Effector CD4-positive, alpha-beta T cell (primary cell): ENCODE measurements around the gene DCUN1D2.
"Not testable (repeated sequence)": the region's sequence is repeated elsewhere in the genome, so short reads cannot be mapped to it uniquely, and the experiment has no call there.

Experiments
- DNase-seq: peaks from one replicate; pipeline ENCODE4 v3.0.0-alpha.2; 2020

The DCUN1D2 gene

GRCh38 chr13:113460599-113460998 lies 29.9 kb downstream of the DCUN1D2 start:
- DNase-seq: no peak

- no peak for DNase-seq
Observed at GRCh38 chr13:113460064-113460555, 30.4 kb downstream of the DCUN1D2 start.

DNA sequence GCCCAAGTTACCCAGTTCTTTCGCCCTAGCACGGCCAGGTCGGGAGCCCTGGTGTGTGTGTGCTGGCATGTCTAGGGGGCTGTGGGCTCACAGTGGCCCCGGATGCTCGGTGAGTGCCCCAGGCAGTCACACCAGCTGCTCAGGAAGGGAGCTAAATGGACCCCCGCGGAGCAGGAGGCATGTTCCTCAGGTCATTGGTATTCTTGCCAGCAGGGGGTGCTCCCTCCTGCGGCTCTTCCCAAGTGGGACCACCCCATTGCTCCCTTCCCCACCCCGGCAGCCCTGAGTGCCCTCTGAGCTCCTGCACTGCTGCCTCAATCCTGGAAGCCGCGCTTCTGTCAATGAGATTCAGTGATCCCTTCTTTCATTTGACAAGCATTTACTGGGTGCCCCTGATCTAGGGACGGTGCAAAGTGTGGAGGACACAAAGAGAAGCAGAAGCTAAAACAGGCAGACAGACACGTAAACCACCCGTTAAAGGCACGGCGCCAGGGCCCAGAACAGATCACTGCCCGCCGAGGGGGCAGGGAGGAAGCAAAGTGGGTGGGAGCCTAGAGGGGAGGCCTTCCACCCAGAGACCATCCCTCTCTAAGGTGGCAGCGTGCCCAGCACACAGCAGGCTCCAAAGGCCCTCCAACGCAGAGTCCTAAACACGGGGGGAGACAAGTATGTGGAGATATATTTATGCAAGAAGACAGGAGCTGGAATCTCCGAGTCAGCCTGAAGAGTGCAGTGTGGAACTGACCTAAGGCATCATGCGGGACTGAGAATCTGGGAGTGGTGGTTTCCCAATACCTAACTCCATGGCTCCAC lies 32.1 kb downstream of the DCUN1D2 start:
- no peak for DNase-seq

DNA sequence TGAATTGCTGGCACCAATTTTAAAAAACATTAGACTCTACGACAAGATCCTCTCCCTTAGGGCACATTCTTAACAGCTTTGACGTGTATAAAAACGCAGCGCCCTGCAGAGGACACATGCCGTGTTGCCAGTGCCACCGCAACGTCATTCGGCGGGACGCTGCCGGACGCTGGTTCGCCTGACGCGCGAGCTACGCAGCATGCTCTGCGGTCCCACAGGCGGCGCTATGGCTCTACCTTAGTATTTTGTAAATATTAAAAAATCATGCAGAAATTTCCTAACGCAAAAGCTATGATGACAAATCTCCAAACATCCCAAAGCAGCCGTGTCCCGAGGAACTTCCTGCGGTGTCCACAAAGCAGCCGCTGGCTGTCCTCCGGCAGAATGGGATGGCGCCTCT lies 33.0 kb downstream of the DCUN1D2 start:
- DNase-seq: no peak

GRCh38 chr13:113456116-113456702 lies 34.3 kb downstream of the DCUN1D2 start:
- no peak for DNase-seq

DNA sequence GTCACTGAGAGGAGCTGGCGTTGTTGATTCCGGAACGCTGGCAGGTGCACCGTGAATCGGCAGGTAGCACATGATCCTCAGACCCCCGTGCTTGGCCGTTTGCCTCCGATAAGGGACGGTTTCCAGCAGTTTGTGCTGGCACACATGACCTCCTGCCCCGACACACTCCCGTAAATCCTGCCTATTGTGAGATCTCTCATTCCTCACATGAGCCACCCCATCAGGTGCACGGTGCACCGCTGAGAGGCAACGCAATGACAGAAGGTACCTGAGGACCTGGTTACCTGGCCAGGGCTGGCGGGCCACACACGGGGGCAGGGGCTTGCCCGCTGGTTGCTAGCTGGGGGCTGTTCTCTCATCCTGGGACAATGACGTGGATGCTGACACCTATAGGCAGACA lies 35.1 kb downstream of the DCUN1D2 start:
- DNase-seq: no peak

DNA sequence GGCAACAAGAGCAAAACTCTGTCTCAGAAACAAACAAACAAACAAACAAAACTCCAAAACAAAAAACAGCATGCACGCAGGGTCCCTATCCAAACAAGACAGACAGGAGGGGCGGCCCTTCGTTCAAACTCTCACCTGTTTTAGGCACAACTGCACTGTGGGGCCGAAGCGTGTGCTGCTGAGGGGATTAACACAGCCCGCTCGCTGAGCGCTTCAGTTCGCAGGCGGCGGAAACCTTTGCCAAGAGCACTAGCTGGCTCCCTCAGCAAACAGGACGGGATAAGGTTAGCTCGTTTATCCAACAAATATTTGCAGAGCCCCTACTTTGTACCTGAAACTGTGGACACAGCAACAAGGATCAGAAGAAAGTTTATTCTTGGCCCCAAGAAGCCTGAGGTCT lies 35.6 kb downstream of the DCUN1D2 start:
- no peak for DNase-seq

DNA sequence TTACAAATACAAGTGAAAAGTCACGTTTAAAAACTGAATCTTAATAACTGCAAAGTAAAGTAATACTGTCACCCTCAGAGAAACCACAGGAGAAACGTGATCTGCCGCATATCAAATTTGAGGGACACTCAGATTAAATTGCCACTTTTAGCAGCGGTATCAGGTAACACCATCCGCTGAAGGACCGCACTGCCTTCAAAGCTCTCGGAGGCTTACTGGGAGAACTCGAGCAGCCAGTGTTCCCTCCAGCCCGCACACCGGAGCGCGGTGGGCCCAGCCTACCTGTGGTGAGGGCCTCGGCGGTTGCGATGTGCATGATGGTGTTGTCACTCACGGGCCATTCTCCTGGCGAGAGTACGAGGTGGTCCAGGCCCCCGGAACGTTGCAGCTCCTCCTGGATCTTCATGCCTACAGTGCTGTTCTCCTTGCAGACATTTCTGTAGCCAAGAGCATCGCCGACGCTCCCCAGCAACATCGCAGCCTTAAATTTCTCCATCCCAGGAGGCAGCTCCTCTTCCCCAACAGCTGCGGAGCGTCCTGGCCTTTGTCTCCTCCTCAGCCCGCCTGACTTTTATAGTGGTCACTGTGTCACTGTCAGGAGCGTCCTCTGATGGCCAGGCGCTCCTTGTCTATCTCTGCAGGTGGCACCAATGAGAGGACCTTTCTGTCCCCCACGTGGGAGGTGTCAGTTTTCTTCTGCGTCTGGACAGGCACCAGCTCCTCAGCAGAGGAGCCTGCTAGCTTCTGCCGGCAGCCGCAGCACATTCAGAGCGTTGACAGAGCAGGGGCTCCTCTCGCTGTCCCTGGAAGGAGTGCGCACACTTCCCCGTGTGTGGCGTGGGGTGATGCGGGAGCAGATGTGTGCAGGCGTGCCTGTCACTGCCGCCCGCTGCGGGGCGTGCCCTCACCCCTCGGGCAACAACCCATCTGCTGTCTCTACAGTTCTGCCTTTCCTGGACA lies 37.3 kb downstream of the DCUN1D2 start, which contains the start of gene ADPRHL1:
Gene ADPRHL1, minus strand, starts transcription at position 547 of the 960 bp plus-strand sequence. Its CDS starts 51 bp downstream, at position 496.
- no peak for DNase-seq

DNA sequence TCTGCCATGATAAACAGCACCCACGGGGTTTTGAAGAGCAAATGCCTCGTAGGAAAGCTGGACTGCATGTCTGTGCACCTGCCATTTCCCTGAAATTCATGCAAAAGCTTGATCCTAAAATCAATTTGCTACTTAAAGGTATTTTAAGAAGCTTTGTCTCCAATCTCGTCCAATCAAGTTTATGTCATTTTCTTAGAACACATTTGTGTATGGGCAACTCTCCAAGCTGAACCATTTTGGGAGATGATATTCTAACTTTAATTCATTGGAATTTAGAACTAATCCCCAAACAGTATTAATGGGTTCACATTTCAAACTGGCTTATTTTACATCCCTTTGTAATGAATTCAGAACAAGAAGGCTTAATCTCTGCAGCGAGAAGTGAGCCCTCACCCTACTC lies 38.0 kb downstream of the DCUN1D2 start:
- no peak for DNase-seq

DNA sequence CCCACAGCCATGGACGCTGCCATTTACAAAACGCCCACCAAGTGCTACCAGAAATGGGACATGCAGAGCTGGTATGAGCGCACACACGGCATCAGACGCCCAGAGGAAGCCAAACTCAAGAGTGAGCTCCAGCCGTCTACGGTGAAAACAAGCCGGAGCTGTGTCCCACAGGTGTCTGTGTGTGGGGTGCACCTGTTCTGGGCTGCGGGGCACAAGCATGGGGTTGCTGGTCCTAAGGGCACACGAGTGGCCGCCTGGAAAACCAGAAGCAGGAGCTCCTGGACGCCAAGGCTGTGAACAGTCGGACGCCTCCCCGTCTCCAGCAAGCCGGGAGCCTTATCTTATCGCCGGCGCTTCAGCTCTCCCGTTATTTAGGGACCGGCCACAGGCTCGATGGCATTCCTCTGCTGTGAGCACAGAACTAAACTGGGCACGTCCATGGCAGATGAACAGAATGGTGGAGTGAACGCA lies 38.5 kb downstream of the DCUN1D2 start:
- no peak for DNase-seq

- not testable (repeated sequence) for DNase-seq
Observed at GRCh38 chr13:113450861-113451620, 39.5 kb downstream of the DCUN1D2 start.

GRCh38 chr13:113450348-113450744 lies 40.2 kb downstream of the DCUN1D2 start:
- DNase-seq: not testable (repeated sequence)

DNA sequence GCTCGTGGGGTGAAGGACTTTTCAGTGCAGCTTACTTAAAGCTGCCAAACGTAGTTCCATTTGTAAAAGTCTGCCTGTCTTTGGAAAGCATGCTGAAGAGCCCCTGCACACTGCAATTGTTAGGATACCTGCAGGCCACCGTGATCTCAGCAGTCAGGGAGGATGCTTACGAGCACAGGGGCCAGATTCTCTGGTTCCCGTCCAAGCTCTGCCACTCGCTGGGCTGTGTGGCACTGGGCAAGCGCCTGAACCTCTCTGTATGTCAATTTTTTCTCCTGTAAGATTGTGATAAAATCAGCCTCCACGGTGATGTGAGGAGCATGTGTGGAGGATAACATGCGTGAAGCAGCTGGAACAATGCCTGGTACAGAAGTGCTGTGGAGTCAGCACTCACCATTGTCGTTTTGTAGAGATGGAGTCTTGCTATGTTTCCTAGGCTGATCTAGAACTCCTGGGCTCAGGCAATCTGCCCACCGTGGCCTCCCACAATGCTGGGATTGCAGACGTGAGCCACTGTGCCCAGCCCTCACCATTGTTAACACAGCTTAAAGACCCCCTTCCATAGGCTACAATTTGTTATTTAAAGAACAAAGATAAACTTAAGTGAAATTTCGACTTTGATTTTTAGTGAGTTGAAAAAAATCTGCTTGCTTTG lies 40.7 kb downstream of the DCUN1D2 start:
- no peak for DNase-seq

- DNase-seq: peak; percentile 15
Observed at GRCh38 chr13:113448885-113449692, 41.4 kb downstream of the DCUN1D2 start.

GRCh38 chr13:113448545-113448884 lies 42.0 kb downstream of the DCUN1D2 start:
- DNase-seq: no peak

- no peak for DNase-seq
Observed at GRCh38 chr13:113447596-113447995, 42.9 kb downstream of the DCUN1D2 start.

DNA sequence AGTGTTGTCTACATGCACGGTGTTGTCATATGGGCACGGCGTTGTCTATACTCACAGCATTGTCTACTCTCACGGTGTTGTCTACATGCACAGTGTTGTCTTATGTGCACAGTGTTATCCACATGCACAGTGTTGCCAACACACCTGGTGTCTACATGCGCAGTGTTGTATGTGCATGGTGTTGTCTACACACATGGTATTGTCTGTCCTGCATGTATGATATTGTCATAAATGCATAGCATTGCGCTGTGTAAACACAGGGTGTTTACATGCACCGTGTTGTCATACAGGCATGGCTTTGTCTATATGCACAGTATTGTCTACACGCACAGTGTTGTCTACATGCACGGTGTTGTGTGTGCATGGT lies 44.0 kb downstream of the DCUN1D2 start:
- no peak for DNase-seq

GRCh38 chr13:113445791-113446487 lies 44.6 kb downstream of the DCUN1D2 start:
- DNase-seq: no peak

GRCh38 chr13:113443991-113444390 lies 46.5 kb downstream of the DCUN1D2 start:
- no peak for DNase-seq

DNA sequence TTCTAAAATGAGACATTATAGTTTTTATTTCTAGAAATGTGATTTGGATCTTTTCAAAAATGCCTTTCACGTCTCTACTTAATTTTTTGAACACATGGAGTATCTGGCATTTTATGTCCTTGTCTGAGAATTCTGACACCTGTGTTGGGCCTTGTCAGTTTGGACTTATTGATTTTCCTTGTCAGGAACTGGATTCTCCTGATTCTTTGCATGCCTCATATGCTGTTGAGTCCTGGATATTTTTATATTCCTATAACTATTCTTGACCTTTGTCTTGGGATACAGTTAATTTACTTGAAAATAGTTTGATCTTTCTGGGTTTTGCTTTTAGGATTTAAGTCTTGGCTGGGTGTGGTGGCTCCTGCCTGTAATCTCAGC lies 47.5 kb downstream of the DCUN1D2 start:
- no peak for DNase-seq
